ENCODE data around the gene OR13D1.
"Not testable (repeated sequence)": the region's sequence is repeated elsewhere in the genome, so short reads cannot be mapped to it uniquely, and the experiment has no call there.

OR13D1 gene, protein sequence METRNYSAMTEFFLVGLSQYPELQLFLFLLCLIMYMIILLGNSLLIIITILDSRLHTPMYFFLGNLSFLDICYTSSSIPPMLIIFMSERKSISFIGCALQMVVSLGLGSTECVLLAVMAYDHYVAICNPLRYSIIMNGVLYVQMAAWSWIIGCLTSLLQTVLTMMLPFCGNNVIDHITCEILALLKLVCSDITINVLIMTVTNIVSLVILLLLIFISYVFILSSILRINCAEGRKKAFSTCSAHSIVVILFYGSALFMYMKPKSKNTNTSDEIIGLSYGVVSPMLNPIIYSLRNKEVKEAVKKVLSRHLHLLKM

DNA sequence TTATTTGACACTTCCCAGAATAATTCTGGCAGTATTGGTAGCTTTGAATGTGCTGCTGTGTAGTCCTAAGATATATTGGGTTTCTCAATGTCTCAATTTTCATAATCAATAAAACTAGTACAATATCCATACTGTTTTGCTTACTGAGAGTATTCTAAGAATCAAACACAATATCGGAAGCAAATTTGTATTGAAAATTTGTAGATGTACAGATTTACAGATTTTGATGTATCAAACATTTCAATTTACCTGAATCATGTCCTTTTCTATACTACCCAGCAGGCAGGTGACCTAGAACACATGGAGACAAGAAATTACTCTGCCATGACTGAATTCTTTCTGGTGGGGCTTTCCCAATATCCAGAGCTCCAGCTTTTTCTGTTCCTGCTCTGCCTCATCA is at the start of gene OR13D1:
OR13D1 (plus strand) TSS at position 301 of the 400 bp plus-strand sequence; CDS start at position 301, 0 bp downstream.
- DNase-seq = no peak

DNA sequence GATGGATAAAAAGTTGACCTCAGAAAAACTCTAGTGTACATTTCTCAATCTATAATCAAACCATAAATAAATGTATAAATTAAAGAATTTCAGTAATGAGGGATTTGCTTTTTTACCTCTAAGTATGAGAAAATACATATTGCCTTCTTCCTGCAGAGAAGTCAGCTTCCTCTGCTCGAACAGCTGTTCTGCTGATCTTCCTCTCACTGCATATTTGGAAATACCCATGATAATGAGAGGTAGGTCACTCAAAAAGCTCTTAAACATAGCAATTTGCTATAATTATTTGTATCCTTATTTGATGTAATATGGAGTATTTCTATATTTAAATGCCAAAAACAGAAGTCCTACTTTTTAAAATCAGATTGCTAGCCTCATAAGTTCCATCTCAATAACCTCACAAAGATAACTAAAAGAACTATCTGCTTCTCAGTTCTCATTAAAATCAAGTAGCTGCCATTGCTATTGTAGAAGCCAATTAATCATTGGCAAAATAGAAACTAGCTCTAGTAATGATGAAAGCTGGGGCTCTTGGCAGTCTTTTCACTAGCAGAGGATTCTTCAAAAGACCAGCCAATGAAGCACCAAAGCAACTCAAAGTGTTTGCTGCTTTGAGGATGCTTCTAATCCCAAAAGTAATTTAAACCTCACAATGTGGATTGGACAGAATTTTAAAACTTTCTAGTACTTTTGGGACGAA is 35.7 kb upstream of the OR13D1 start:
- no peak for DNase-seq

DNA sequence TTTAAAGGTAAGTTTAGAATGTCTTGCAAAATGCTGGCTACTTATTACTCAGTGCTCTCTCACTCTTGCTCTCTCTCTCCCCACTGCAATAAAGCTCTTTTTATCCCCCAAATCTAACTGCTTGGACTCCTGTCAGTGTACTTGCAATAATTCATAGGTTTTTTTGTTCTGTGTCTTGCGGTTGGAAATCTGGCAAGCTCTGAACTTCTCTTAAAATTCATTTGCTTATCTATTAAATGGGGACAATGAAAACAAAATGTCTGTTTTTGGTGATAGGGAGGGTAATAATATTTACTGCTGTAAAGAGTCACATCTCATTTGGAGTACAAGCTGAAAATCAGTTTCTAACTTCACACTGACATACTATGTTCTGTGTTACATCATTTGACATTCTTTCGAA is 18.7 kb upstream of the OR13D1 start:
- DNase-seq = no peak

DNA sequence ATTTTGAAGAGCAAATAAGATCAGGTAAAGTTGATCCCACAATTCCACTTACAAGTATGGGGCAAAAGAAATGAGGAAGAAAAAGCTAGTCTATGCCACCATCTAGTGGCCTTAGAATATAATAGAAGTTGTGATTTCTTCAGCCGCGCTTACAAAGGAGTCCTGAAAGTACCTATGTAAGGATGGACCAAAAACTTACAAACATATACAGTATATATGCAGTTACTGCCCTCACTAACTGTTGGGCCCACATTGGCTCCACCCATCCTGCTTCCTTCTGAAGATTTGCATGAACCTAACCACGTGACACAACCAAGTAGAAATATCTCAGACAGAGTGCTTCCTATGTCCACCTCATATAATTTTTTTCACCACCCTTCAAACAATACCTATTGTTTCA is 11.7 kb upstream of the OR13D1 start:
- DNase-seq = no peak

DNA sequence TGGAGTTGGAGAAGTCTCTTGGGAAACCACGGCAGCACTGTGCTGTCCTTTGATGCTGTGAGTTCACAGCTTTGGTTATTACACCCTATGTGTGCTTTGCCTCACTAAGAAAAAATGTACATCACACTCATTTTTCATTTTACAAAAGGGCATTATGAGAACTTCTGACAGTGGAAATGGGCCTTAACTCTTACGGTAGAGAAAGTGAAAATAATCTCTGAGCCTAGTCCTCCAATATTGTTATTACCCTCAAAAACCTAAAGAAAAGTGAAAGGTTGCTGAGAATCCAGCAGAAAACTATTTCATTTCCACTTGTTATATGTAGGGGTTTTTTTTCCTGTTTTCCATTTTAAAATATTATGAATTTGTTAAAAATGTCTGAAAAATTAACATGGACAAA is 8.2 kb upstream of the OR13D1 start:
- no peak for DNase-seq

DNA sequence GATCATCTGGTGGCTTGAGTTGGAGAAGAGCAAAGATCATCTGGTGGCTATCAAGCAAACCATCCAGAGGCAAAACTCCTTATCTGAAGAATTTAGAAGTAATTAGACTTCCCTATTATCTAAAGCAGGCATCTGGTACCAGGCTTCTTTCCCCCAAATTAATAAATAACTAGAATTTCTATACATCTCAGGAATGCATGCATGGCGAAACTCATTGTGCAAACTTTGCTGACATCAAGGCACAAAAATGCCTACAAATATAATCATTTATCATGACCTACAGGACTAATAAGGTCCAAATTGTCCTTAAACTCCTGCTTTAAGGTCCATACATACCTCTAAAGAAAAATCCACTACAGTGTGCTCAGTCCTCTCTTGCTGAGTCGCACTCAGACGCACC is 6.0 kb downstream of the OR13D1 start:
- no peak for DNase-seq

DNA sequence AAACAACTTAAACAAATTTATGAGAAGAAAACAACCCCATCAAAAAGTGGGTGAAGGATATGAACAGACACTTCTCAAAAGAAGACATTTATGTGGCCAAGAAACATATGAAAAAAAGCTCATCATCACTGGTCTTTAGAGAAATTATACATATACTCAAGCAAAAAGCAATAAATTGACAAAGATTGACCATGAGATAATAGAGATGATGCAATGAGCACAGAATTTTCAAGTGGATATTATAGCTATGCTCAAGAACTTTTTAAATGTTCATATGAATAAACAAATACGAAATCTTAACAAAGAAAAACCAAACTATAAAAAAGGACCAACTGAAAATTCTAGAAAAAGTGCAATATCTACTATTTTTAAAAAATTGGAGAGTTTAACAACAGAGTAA is 14.4 kb downstream of the OR13D1 start:
- DNase-seq = not testable (repeated sequence)

DNA sequence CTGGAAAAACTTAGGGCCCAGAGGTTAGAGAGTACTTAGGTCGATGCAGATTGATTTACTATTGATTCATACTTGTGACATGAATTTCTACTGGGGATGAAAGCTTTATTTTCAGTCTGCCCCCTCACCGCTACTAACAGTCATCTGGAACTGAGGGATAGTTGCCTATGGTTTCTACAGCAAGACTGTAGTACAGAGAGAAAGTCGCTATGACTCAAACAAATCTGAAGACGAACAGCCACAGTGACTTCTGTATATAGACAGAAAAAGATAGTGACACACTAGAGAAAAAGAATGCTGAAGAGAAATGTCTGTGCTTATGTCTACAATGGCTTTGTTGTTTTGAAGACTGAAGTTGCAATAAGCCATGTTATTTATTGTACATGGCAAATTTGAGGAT is 17.3 kb downstream of the OR13D1 start:
- no peak for DNase-seq

DNA sequence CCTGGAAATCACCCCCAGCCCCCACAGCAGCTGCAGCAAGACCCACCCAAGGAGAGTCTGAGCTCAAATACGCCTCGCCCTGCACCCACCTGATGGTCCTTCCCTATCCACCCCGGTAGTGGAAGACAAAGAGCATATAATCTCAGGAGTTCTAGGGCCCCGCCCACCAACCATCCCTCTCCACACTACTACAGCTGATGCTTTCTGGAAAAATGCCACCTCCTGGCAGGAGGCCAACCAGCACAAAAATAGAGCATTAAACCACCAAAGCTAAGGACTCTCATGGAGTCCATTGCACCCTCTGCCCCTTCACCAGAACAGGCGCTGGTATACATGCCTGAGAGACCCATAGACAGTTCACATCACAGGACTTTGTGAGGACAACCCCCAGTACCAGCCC is 30.7 kb downstream of the OR13D1 start:
- no peak for DNase-seq

DNA sequence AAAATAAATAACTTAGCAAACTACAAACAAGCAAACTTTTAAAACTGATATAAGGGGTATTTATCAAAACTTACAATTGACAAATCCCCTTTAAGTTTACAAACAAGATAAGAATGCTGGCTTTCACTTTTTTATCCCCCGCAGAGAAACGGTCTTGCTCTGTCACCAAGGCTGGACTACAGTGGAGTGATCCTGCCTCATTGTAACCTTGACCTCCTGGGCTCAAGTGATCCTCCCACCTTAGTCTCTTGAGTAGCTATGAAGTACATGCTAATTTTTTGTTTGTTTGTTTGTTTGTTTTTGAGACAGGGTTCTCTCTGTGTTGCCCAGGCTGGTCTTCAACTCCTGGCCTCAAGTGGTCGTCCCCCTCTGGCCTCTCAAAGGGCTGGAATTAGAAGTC is 44.1 kb downstream of the OR13D1 start:
- no peak for DNase-seq

DNA sequence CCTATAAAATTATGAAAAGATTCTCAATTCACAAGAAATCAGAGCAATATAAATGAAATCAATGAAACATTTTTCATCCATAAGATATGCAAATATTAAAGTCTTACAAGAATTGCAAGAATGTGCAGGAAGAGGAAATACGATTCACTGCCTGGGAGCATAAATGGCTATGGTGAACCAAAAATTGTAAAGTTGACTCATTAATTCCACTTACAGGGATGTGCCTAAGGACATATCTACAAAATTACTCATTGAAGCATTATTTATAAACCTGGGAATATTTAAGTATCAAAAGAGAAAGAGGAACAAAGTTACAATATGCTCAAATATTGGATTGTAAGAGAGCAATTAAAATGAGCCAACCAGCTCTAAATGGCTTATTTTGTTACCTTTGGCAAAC is 46.3 kb downstream of the OR13D1 start:
- DNase-seq = no peak

DNA sequence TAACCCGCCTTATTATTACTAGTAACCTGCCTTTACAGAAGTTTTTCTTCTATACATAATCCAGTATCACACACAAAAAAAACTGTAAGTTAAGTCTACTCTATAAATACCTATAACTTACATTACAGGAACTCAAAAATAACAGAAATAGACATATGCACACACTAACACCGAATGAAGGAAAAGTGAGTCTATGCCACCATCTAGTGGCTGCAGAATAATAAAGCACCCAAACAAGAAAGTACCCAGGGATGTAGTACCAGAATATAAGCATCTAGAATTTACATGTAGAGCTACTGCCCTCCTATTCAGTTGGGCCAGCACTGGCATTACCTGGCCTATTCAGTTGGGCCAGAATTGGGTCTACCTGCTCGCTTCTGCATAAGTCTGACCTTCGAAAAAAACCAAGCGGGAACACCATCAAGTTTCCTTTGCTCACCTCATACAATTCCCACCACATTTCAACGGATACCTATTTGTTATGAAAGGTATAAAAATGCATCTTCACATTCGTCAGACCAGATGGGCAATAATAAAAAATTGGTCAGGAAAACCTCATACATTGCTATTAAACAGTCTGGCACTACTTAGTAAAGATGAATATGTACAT is 49.2 kb downstream of the OR13D1 start:
- DNase-seq = no peak
